NB4 (cell line): Measurements from ENCODE around the gene LGMN.

Source experiments
- MYC ChIP-seq: IDR thresholded peaks from 2 replicates; pipeline ENCODE4 v1.6.1; 2011; ENCODE audit warnings: low read depth, low read length
- TF ChIP-seq, protein P1 (sequence below): IDR thresholded peaks from one replicate; pipeline ENCODE4 v1.5.1; 2012; ENCODE audit warnings: low read depth, low read length

- TF ChIP-seq, protein P1, sequence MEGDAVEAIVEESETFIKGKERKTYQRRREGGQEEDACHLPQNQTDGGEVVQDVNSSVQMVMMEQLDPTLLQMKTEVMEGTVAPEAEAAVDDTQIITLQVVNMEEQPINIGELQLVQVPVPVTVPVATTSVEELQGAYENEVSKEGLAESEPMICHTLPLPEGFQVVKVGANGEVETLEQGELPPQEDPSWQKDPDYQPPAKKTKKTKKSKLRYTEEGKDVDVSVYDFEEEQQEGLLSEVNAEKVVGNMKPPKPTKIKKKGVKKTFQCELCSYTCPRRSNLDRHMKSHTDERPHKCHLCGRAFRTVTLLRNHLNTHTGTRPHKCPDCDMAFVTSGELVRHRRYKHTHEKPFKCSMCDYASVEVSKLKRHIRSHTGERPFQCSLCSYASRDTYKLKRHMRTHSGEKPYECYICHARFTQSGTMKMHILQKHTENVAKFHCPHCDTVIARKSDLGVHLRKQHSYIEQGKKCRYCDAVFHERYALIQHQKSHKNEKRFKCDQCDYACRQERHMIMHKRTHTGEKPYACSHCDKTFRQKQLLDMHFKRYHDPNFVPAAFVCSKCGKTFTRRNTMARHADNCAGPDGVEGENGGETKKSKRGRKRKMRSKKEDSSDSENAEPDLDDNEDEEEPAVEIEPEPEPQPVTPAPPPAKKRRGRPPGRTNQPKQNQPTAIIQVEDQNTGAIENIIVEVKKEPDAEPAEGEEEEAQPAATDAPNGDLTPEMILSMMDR: no peak
- TF ChIP-seq MYC: no peak
Measured at GRCh38 chr14:92774572-92774971, 26.1 kb upstream of the LGMN start.
